IPS-18c (cell line): Measurements from ENCODE around the gene MC2R.

Experiments
- H3K4me3 ChIP-seq: 2 replicates; pipeline ENCODE4 v1.7.0; 2013; ENCODE audit warnings: low read depth, mild to moderate bottlenecking, low read length, moderate library complexity; ENCODE audit not compliant: insufficient read depth
- H3K9me3 ChIP-seq: one replicate; pipeline ENCODE4 v1.6.1; 2013; ENCODE audit warnings: mild to moderate bottlenecking, low read length, moderate library complexity; ENCODE audit not compliant: control insufficient read depth, insufficient read depth

The MC2R gene

DNA sequence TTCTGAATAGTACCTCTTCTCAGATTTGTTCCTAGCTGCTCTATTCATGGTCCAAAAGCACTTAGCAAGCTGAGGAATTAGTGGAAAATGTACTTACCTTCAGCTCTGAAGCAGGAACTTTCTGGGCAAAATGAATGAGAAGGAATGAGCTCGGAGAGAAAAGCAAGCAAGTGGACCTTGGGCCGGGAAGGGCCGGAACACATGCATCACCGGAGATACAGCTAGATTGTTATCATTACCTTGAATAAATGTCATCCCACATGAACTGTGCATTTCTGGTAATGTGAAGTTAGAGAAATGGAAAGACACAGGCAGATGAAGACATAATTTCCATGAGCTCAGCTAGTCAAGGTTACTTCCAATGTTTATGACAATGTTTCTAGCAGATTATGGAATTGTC lies at the start of gene MC2R:
MC2R (minus strand) TSS at position 146 of the 400 bp plus-strand sequence. CDS start 30,018 bp downstream, outside the sequence.
- Histone ChIP-seq H3K9me3 (no peaks in the 10 kb centered on the region), H3K4me3 (no peak within 1 kb of the TSS)

DNA sequence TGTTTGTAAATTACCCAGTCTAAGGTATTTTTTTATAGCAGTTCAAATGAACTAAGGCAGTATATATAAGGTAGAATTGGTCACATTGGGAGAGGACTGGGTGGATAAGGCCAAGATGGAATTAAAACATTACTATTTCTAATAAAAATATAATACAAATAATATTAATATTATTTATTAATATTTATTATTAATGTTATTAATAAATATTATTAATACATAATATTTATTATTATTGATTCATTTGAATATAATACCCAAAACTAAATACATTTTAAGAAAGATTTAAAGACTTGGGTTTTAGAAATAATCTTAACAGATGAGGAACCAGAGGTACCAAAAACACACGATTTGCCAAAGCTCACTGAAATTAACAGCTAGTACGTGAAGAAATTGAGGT lies 30.5 kb upstream of the MC2R start:
- no peaks in the 10 kb centered on the region for H3K9me3 ChIP-seq
- no peak overlapping the region for H3K4me3 ChIP-seq

DNA sequence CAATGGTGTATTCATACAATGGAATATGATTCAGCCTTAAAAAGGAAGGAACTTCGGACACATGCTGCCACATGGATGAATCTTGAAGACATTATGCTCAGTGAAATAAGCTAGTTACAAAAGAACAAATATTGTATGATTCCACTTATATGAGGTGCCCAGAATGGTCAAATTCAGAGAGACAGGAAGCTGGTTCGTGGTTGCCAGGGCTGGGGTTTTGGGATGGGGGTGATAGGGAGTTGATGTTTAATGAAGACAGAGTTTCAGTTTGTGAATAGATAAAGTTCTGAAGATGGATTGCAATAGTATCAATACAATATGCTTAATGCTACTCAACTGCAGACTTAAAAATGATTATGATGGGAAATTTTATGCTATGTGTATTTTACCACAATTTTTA lies 28.0 kb upstream of the MC2R start:
- no peaks in the 10 kb centered on the region for H3K9me3 ChIP-seq
- H3K4me3 ChIP-seq = no peak overlapping the region

DNA sequence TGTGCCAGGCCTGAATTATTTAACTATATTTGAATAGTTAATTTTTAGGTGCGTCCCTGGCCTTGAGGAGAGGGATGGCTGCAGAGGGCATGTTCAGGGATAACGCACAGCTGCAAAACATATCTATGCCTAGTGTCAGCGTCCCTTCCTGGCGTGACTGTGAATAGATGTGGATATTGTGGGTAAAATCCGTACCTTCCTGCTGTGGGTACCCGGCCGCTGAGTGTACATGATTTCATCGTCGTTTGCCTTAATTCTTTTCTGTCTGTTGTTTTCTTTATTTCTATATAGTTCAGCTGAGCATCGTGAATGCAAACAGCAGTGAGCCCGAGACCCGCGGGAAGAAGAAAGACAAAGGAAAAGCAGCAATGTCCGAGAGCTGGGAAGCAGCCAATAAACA lies 25.0 kb upstream of the MC2R start:
- Histone ChIP-seq H3K9me3 (no peaks in the 10 kb centered on the region), H3K4me3 (no peak overlapping the region)

DNA sequence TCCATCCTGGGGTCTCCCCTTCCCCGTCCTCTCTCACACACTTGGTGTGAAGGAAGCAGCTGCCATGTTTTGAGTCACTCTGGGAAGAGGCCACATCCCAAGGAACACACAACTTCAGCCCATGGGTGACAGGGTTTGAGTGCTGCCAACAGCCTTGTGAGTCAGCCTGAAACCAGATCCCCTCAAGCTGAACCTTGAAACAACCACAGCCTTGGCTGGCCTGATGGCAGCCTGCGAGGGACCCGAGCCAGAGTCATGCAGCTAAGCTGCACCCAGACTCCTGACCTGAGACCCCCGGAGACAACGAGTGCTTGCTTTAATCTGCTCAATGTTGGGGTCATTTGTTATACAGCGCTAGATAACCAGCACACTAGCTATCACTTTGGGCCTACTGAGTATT lies 19.3 kb upstream of the MC2R start:
- Histone ChIP-seq H3K9me3 (no peaks in the 10 kb centered on the region), H3K4me3 (no peak overlapping the region)

DNA sequence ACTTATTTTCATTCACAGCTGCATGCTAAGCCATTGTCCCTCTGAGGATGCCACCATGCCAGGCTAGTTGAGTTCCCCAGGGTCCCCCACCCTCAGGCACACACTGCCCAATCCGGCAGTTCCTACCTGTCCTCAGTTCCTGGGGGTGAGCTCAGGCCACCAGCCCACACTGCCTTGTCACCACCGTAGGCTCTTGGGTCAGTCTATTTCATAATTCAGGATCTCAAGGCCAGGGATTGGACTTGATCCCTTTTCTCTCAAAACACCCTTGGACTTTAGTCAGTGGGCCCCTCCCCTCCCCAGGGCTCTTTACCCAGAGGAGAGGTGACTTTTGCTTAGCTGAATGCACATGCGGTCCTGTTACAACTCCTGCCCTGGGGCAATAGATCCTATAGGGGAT lies 18.7 kb upstream of the MC2R start:
- H3K4me3 ChIP-seq = no peak overlapping the region
- H3K9me3 ChIP-seq = peaks cover 3% of the 10 kb centered on the region

DNA sequence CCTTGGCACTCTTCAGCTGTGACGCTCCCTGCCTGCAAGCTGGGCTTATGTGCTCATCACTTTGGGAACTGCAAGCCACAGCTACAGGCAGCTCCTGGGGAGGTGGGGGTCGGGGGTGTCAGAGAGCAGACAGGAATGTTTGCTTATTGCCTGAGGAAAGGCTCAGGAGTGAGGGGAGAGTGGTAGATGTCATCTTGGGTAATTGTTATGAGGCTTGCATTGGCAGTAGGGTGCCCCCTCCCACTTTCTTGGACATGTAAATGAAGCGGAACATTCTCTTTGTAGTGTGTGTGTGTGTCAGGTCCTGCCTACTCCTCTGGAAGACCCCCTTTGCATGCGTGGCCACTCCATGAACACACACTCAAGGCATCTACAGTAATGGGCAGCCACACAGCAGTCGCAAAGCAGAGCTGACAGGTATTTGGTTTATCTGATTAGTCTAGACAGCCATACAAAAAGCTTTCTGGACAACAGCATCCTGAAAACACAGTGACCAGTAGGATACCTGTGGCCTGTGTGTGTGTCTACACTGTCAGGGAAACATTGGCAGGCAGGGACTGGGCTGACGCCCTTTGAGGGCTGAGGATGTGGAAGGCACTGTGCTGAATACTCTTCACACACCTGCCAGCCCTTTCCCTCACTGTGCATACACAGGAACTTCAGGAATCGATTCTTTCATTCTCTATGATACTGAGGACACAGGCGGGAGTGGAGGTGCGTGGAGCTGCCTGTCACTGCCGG lies 17.1 kb upstream of the MC2R start:
- Histone ChIP-seq H3K9me3 (peaks cover 4% of the 10 kb centered on the region), H3K4me3 (no peak overlapping the region)

DNA sequence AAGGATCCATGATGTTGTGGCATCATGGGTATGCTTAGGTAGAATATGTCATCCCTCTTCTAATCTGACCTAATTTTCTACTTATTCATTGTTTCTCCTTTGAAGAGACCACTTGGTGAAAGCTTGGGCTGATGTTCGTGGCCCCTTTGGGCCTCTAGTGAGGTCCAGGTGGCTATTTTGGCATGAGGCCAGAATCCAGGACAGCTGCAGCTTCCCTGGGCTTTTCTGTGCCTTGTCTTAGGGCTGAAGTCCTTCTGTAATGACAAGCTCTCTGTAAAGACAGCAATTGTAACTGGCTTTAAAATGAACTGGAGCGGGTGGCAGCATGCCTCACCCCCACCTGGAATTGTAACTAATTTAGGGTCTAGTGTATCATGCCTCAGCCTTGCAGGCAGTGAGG lies 15.6 kb upstream of the MC2R start:
- H3K9me3 ChIP-seq = peaks cover 4% of the 10 kb centered on the region
- H3K4me3 ChIP-seq = no peak overlapping the region

DNA sequence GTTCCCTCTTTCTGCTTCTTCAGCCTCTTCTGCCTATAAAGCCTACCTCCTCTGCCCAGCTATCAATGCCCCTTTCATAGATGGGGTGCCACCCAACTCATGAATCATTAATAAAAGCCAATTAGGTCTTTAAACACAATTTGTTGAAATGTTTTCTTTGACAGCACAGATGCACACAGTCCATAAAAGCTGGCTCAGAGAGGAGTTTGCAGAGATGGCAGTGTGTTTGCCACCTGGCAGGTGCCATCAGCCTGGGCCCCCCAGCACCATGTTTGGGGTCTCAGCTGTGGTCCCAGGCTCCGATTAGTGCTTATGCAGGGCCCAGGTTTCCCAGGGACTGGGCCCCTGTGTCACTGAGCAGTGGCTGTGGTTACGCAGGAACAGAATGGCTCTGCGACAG lies 7.9 kb upstream of the MC2R start:
- H3K9me3 ChIP-seq = no peaks in the 10 kb centered on the region
- H3K4me3 ChIP-seq = no peak overlapping the region

DNA sequence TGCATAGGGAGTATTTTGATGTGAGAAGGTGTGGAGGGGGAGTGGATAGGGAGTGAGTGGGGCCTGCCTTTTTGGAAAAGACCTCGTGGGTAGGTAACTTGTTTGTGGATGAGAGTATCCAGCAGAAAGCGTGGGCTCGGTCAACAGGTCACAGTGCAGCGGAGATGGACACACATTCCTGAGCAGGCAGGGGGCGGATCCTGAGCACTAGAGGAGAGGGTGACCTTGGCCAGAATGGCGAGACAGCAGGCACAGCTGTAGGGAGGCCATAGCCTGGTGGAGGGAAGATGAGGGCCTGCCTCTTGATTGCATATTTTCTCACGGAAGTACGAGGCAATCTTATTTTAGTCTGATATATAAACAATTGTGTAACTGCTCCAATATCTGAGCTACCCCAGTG lies 3.6 kb upstream of the MC2R start:
- Histone ChIP-seq H3K4me3 (no peak overlapping the region), H3K9me3 (no peaks in the 10 kb centered on the region)

DNA sequence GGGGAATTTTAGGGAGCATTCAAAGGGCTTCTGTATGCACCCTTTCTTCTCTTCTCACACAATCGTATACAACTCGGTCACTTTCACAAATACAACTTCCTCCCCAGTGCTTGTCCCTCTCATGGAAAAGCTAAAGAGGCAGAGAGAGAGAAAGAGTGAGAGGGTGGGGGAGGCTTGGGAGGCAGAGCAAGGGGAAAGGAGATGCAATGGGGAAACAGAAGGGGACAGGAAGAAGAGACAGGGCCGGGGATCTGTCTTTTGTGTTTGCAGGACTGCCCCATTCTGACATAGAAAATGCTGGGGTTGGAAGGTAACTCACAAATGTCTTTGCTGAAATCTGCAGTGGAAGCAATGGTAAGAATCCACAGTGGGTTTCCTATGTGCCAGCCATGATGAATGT lies 2.1 kb upstream of the MC2R start:
- Histone ChIP-seq H3K4me3 (no peak overlapping the region), H3K9me3 (no peaks in the 10 kb centered on the region)

DNA sequence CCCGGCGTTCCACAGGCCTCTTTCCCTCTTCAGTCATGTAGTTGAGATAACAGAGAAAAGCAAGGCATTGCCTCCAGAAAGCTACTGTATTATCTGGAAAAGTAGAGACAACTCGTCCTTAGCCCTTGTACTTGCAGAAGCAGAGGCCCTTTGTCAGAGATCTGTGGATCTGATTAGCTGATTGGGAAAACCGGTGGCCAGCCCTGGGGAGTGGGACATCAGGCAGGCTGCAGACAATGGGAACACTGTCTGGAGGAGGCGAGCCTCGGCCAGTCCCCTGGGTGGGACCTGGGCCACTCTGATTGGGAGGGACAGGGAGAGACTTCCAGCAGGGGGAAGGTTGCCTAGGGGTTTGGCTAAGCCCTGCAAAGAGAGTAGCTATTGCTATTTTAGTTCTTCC lies 1.2 kb upstream of the MC2R start:
- Histone ChIP-seq H3K9me3 (no peaks in the 10 kb centered on the region), H3K4me3 (no peak overlapping the region)

DNA sequence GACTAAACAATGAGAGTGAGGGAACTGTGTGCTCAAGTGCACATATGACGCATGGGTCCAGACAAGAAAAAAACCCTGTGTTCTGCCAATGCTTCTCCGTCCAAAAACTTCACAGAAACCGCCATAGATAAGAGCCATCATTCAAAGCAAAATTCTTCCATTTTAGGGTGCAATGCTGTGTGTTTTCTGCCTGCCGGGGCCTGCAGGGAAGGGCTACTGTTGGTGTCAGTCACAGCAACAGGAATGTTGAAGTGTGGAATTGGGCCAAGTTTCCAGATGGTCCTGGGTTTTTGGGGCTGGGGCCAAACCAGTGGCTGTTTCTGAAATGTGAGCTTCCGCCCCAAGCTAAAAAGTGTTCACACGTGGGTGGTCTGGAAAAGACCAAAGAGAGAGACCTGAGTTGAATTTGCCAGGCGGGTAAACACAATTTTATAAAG lies 677 bp upstream of the MC2R start:
- H3K4me3 ChIP-seq = no peak overlapping the region
- no peaks in the 10 kb centered on the region for H3K9me3 ChIP-seq

DNA sequence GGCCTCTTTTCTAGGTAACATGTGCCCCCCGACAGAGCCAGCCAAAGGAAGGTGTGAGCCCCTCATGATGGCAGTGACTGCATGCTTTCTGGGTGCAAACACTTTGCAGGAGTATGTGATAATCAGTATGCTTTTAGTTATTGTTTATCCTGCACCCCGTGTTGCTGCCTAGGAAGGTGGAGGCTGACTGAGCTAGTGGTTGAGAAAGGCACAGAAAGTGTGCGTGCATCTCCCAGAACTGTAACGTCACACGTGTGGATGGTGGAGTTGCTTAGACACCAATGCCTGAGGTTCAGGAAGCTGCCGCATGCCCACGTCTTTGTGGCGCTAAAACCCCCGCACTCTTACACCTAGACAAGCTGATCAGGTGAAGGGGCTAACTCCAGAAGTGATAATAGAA lies 580 bp downstream of the MC2R start:
- Histone ChIP-seq H3K4me3 (no peak overlapping the region), H3K9me3 (no peaks in the 10 kb centered on the region)

DNA sequence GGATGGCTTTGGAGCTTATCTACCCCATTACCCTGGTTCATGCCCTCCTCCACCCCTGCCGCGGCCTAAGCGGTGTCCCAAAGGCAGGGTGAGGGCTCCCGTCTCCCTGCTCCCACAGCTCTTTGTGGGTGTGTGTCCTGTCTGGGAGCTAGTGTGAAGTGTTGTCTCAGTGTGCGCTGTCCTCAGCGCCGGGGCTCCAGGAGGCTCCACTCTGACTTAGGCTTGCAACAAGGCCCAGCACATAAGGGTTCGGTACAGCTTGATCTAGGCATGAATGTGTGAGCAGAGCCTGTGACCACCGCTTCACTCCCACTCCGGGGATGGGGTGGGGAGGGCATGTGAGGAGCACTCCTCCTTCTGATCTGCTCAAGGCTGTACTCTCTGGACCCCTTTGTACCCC lies 1.2 kb downstream of the MC2R start:
- no peaks in the 10 kb centered on the region for H3K9me3 ChIP-seq
- H3K4me3 ChIP-seq = no peak overlapping the region

DNA sequence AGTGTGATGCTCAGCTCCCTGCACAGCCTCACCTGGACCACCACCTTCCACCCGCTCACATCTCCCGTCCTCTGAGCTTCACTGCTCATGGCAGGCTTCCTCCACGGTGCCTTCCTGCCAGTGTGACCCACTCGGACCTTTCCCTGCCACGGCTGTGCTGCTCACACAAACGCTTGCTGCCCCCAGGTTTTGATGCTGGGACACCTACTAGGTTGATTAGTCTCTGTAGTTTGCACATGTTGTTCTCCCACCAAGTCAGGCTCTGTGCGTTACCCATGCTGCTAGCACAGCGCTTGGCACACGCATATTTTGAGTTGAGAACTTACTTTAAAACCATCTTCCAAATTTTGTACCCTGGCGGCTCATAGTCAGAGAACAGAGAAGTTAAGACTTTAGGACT lies 2.1 kb downstream of the MC2R start:
- H3K9me3 ChIP-seq = no peaks in the 10 kb centered on the region
- no peak overlapping the region for H3K4me3 ChIP-seq

DNA sequence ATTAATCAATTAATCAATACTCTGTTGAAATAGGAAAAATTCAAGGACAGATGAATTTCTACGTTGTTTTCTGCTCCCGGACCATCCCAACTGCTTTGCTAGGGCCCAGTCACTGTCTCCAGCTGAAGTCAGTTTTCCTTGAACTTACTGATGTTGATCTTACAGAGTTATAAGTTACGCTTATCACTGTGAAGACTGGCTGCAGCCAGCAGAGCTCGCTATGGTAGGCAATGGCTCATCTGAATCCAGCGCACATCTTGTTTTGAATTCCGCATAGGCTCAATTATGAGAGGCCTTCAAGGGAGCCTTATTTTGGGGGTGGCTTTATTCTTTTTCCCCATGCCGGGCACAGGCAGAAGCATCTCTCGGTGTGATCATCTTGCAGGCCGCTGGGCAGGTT lies 2.7 kb downstream of the MC2R start:
- Histone ChIP-seq H3K4me3 (no peak overlapping the region), H3K9me3 (no peaks in the 10 kb centered on the region)

DNA sequence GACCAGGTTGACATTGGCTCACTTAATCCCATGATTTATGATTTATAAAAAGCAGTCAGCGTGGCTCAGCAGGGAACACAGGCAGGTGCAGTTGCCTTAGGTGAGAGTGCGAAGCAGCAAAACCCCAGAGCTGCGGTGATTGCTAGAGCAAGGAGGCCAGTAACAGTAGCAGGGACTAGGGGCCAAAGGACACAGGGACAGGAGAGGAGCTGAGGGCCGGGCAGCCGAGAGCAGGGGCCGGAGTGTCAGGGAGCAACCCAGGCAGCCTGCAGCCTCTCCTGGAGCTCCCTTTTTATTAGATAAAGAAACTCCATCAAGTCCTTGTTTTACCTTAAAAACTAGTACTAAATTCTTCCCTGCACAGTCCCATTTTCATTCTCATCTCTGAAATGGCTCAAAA lies 4.3 kb downstream of the MC2R start:
- Histone ChIP-seq H3K4me3 (no peak overlapping the region), H3K9me3 (no peaks in the 10 kb centered on the region)

DNA sequence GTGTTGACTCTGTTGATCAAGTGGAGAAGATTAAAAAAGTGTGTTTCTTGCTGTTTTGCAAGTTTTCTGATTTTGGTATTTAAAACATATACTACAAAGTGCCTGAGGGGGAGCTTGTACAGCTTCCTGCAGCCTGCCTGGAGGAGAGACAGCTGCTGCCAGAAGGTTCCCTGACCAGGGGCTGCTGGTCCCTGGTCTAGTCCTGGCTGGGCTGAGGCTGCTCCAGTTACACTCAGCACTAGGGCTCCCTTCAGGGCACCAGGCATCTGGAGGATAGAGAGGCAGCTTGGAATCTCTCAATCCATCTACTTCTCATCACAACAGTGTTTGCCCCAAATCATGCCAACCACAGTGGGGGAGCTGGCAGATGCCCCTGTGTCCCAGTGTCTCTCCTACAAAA lies 4.8 kb downstream of the MC2R start:
- Histone ChIP-seq H3K9me3 (no peaks in the 10 kb centered on the region), H3K4me3 (no peak overlapping the region)
